Measurements from ENCODE around the gene RBM18.

The RBM18 gene

DNA sequence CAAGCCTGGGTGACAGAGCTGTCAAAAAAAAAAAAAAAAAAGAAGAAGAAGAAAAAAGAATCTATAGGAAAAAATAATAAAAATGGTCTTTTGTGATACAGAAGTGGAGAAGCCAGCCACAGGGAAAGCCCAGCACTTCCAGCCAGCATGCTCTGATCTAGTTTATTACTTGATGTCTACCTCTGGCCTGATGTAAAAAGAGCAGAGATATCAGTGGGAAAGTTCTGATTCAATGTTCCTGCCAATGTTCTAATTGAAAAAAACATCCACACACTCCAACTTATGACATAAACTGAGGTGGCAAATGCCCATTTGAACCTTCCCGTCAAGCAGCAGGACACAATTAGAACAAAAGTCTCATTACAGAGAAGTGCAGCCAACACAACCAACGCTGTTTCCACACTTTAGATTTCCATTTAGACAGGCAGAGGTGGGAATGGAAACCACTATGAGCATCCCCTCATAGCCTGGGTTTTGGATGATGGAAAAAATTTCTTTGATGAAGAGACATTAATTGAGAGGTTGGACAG, 5.7 kb downstream of the RBM18 start:
- no peak for DNase-seq (ENCODE audit: low read depth in 3 of 3)

DNA sequence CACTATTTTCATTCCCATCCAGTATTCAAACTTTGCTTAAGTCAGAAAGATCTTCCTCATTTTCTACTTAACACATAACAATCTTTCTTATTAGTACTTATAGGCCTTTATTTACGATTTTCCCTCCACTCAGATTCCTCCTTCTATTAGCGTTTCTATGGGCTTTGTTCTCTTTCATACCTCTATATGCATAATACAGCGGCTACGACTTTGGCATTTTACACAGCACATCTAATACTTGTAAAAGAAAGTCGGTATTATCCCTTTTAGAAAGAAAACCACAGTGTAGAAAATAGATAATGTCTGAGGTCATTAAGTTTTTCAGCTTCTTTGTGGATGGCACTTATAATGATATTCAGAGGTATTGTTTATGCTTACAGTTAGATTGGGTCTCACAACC, 8.4 kb downstream of the RBM18 start:
- no peak for DNase-seq (ENCODE audit: low read depth in 3 of 3)

DNA sequence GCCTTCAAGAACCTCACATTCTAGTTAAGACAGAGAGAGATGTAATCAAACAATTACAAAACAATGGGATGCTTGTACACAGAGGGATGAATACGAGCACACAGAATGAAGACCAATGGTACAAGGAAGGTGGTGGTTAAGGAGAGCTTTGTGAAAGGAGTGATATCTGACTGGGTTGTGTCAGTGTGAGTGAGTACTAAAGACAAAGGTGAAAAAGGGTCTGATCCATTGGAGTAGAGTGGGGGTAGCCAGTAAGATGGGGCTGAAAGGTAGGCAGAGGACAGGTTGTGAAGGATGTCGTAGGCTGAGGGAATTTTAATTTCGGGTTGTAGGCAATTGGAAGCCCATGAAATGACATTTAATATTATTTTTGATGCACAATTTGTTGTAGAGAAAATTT, 9.9 kb downstream of the RBM18 start:
- DNase-seq (ENCODE audit: low read depth in 3 of 3), result no peak

DNA sequence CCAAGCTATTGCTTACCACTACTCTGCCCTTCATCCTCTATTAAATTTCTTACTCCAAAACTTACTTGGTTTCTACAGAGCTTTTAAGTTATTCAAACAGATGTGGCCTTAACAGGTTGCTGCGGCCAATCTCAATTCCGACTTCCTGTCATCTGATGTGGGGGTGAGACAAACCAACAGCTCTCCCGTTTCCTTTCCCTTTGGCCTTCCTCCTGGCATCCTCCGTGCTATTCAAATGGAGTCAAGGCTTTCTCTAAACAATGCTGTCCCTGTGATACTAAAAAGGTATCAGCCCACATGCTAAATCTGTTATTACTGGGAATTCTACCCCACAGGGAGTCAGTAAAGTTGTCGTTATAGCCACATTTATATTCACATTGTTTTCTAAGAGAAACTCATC, 11.8 kb downstream of the RBM18 start:
- DNase-seq (ENCODE audit: low read depth in 3 of 3), result no peak

DNA sequence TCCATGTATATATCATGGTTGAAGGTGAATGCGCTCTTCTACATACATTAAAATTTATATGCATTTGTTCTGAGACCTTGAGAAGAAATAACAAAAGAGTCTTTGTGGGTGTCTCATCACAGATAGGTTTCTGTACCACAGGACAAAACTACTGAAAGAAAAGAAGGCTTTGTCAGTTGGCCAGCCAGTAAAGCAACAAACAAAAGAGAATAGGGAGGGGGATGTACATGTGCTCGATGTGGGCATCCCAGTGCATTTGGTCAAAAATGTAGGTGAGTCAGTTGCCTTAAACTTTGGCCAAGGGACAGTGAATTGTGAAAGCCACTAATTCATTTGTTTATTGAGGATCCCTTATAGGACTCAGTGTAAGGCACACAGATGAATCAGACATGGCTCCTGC, 13.3 kb downstream of the RBM18 start:
- DNase-seq (ENCODE audit: low read depth in 3 of 3), result no peak

DNA sequence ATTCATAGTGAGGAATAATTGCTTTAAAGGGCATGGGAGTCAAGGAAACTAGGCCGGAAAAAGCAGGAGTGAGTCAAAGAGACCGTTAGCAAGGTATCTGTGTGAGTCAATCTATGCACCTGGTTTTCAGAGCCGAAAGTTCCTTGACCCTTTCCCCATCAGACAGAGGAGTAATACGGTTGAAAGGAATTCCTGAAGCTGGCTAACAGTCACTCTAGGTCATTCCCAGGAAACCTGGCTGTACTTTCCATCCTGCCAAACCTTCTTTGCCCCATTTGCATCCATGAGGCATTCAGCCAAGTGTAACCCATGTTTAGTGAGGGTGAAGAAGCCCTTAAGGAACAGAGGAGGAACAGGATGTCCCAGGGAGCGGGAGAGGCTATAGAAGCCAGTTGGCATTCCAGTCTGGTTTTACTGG, 16.2 kb downstream of the RBM18 start:
- DNase-seq (ENCODE audit: low read depth in 3 of 3), result no peak

DNA sequence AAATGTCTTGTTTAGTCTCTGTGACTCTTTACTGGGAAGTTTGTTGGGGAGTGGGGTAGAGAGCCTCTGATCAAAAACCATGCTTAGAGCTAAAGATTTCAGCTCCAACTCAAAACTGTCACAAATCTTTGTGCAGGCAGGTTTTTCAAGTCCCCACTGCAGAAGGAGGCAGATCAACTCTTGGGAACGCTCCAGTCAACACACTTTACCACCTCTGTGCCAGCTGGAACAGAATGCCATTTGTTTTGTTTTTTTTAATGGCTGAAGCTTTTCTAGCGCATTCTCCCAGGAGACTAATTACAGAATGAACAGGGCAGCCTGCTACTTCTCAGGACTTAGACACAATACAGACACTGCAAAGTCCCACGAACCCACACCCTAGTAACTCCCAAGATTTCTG, 18.0 kb downstream of the RBM18 start:
- DNase-seq (ENCODE audit: low read depth in 3 of 3), result no peak

DNA sequence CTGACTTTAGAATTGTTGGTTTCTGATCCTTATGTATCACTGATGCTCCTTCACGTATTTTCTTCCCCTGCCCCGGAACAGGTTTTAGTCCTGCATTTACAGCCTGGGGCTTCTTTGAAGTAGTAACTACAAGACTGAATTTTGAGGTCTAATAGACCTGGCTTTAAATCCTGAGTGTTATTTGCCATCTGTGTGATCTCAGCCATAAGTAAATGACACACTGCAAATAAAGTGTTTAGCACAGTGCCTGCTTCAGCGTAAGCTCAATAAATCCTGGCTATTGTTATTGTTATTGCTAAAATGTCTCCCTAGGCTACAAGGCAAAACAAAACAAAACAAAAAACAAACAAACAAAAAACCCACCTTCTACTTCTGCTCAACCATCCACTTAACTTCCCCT, 20.3 kb downstream of the RBM18 start:
- DNase-seq (ENCODE audit: low read depth in 3 of 3), result no peak

DNA sequence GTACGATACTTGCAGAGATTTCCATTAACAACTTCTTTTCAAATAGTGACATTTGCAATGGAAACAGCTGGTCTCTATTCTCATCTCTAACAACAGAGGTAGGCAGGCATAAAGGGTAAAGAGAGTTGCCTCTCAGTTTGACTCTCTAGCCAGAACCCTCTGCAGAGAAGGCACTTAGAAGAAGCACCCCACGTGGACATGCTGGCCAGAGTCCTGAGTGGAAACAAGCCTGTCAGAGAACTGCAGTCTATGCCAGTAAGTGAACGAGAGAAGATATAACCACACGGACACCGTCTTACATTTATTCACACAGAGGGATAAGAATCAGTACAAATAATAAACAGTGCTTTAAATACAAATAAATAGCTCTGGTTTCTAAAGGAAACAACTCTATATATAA, 24.9 kb downstream of the RBM18 start:
- DNase-seq (ENCODE audit: low read depth in 3 of 3), result no peak

DNA sequence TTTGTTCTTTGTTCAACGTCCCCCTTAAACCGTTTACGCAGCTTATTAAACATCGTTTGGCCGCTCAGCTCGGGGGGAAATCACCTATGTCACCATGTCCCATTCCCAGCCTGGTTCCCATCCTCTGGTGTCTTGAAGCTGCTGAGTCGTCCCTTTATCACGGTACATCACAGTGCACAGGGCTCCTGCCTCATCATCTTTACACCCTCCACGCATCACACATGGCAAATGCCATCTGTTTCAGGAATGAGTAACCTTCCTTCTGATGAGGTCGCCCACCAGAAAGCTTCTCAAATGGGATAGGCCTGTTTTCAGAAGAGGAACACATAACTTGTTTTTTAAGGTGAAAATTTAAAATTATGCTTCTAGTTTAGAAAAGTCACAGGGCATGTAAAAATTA, 28.0 kb downstream of the RBM18 start:
- no peak for DNase-seq (ENCODE audit: low read depth in 3 of 3)

DNA sequence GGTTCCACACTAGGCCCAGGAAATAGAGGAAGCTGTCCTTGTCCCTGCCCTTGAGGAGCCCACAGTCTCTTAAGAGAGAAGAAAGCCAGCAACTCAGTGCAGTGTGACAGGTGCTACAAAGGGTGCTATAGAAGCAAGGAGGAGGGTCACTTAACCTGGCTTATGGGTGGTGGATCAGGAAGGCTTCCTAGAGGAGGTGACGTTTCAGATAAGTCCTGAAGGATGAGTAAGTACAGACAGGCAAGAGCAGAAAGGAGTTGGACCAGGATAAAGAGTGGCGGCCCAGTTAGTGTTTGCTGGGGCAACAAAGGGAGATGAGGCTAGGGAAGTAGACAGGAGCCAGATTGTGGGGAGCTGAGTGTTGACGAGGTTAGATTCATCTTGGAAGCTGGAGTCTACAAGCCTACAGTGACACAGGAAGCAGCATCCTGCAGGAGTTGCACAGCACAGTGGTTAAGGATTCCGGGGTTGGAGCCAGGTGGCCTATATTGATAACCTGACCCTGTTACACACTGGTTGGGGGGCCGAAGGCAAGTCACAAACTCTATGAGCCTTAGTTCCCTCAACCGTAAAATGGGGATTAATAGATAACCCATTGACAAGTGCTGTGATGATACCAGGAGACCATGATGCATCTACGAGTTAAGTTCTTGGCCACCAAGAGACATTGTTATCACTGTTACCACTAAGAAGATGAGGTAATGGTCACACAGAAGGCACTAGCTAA, 30.5 kb downstream of the RBM18 start:
- no peak for DNase-seq (ENCODE audit: low read depth in 3 of 3)

DNA sequence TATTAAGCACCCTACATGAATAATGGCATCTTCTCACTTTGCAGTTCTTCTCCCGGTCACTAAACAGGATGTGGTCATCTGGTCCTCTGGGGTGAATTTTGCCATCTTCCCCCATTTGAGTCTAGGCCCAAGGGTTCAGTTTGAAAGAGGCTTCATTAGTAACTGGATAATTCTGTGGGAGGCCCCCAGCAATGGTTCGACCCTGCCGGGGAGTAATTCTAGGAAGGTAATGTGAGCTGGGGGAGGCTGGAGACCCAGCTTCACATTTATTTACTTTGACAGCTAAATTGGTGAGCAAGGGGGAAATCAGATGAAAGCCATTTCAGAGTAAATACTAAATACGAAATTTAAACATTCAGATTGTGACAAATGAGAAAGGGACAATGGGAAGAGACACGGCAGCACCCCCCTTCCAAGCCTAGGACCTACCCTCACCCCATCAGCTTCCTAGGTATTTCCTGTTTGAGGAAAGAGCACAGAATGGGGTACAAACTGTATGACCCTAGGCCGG, 31.8 kb downstream of the RBM18 start:
- DNase-seq (ENCODE audit: low read depth in 3 of 3), result no peak

DNA sequence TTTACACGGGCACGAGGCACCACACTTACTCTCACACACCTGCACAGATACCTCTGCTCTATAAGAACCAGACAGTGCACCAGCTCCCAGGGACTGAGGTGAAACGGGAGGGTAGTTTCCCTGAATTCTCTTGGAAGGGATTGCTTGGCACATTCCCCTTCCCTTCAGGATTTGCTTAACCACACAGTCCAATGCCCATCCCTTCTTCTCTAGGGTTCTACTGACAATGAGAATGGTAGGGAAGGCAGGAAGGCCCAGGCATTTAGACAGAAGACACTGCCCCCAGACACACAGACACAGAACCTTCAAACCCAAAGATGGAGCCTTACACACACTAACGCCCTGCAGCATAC, 35.2 kb downstream of the RBM18 start:
- DNase-seq (ENCODE audit: low read depth in 3 of 3), result no peak

DNA sequence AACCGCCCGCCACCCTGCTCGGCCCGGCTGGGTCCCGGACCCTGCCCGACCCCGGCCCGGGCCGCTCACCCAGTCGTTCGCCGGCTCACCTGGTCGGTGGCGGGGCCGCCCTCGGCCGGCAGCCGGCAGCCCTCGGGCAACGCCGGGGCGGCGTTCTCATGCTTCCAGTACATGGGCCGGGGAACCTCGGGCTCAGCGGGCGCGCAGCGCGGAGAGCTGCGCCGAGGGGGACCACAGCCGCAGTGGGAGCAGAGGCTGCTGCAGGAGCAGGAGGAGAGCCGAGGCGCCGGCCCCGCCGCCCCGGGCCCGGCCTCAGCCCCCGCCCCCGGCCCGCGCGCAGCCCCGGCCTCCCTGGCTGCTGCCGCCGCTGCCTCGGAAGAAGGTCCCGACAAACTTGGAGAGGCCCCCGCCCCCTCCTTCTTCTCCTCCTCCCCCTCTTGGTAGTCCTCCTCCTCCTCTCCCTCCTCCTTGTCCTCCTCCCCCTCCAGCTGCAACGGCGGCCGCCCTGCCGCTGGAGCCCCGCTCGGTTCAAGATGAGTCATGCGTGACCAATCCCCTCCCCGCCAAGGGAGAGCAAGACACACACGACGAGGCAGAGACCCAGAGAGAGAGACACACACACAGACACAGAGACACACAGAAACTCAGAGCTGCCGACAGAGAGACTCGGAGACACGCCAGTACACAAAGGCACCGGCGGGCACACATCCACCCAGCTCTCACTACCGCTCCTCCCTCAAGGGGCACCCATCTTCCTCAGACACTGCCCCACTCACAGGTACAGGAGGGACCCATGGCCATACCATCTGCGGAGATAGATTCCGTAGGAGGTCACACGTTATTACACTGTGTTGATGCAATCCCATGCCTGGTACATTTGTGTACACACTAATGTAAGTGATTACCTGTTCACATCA, 35.8 kb downstream of the RBM18 start, which contains the start of gene LHX6:
LHX6 (minus strand) TSS at position 390 of the 917 bp plus-strand sequence; CDS start at position 173, 217 bp downstream.
- no peak for DNase-seq (ENCODE audit: low read depth in 3 of 3)

DNA sequence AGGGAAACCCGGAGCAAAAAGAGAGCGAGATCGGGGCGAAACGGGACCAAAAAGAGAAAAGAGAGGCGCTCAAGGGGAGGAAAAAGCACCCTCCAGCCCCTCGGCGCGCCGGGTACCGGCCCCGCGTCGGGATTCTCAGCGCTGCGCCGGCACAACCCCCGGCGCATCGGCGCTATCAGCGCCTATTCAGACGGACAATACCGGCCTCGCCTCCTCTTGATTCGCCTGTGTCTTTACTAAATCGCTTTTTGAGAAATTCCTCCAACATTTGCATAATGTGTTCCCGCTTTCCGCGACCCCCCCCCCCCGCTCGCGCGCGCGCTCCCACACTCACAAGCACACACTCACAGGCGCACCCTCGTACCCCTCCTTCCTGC, 36.5 kb downstream of the RBM18 start:
- no peak for DNase-seq (ENCODE audit: low read depth in 3 of 3)

DNA sequence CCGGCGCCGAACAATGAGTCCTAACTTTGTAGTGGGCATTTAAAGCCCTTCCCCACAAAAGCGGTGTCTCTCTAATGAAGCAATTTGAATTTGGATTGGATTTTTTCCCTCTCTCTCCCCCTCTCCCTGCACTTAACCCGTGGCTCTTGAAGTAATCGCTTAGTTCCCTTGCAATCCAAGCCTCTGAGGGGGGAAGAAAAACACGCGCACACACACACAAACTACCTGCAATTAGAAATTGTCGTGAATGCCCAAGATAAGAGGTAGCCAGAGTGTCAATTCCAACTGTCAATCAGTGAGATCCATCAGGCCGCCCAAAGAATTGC, 37.1 kb downstream of the RBM18 start:
- no peak for DNase-seq (ENCODE audit: low read depth in 3 of 3)

DNA sequence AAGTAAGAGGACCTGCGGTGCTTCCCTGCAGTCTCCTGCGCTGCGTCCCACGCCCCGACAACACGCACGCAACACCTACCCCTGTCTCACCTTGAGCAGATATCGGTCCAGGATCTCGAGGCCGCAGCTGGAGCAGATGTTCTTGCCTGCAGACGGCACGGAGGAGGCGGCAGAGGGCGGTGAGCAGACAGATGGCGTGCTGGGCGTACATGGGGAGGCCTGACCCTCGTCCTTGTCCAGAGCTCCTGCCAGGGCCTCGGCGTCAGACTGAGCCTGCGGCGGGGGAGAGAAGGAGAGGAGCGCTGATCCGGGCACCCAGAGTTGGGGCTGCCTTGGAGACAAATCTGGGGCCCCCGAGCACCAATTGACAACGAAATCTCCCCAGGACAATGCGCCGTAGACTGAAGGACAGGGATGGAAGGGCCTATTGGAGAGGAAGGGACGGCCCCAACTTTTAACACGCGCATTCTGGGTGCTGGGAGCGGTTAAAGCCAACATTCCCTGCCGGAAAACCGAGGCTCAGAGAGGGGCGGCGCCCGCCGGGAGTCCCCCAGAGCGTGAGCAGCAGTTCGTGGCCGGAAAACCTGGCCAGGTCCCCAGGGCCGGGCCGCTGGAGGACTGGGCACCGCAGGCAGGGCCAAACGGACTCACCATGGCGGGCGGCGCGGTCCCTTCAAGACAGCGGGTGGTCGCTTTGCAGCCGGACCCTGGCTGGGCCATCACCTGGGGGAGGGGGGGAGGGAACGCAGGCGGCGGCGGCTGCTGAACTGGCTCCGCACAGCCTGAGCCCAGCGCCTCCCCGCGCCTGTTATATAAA, 37.7 kb downstream of the RBM18 start:
- no peak for DNase-seq (ENCODE audit: low read depth in 3 of 3)

DNA sequence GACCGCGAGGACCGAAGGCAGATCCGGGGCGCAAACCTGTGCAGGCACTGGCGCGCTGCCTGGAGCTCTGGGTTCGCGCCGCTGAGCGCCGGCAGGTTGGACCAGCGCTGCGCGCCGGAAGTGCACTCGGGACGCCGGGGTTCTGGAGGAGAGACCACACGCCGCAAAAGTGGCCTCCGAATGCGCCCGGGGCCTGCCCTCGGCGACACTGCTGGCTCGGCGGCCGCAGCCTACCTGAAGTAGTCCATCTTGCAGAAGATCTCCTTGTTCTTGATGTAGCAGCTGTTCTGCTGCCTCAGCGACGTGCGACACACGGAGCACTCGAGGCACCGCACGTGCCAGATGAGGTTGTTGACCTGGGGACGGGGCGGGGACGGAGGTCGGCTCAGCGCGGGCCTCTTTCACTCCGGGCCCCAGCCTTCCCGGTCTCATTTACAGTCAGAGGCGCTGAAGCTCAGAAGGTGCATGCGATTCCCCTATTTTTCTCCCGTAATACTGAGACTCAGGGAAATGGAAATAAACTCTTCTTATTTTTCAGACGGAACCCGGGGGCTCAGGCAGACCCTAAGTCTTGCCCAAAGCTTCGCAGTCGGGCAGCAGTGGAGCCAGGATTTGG, 38.4 kb downstream of the RBM18 start:
- DNase-seq (ENCODE audit: low read depth in 3 of 3), result no peak

DNA sequence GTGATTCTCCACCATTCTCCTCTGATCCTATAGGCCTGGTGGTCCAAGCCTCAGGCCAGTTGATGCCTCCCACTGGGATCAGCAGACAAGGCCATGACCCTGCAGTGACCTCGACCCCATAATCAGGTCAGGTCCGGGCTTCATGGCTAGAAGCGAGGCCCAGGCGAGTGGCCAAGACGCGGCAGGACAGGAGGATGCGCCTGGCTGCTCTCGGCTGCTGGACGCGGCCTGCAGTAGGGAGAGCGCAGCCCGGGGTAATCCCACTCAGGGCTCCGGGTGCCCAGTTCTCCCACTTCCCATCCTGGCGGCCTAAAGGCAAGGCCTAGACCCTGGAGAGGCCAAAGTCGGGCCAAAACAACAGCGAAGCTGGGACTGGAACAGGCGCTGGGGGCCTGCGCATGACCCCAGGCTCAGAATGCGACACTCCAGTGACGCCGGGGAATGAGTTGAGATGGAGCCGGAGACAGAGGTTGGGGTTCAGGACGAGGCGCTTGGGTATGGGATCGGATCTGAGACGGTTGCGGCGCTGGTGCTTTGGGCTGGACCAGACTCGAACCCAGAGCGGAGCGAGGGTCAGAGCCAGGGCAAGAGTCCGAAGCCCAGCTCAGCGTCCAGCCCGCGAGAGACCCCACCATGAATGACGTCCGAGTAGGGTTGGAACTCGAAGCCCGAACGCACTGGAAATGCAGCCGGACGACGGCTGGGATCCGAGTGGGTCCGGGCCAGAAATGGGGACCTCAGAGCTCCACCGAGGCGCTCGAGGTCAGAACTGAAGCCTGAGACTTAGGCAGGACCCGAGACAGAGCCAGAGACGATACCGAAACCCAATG, 39.1 kb downstream of the RBM18 start:
- DNase-seq (ENCODE audit: low read depth in 3 of 3), result no peak

DNA sequence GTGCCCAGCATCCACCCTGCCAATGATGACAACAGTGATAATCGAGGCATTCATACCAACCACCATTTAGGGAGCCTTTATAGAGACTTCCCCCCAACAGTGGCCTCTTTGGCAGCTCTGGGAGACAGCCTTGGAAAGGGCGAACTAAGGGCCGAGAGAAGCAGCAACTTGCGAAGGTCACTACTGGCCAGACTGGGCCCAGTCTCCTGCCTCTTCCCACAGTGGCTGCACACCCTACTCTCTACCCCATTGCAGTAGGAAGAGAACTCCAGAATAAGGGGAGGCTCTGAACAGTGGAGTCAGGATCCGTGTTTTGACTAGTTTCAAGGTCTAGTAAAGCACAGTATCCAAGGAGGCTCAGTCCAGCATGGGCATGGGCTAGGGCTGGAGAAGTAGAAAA, 41.2 kb downstream of the RBM18 start:
- DNase-seq (ENCODE audit: low read depth in 3 of 3), result no peak

DNA sequence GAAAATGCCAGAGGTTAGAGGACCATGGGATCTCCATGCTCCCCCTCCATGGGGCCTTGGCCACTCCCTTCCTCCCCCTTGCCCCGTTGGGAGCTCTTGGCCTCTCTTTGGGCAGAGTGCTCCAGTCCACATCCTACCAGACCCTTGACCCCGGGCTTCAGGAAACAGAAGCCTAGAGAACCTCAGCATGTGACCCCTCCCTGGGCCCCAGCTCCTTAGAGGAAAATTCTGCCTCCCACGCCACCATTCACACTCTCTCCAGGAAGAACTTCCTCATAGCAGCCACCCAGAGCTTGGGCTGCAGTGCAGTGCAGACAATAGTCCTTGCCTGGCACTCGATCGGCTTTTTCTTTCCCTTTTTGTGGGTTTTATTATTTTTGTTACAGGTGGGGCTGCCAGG, 41.8 kb downstream of the RBM18 start:
- no peak for DNase-seq (ENCODE audit: low read depth in 3 of 3)

All from stimulated activated CD4-positive, alpha-beta T cell treated with anti-CD3 and anti-CD28 coated beads, TNF-alpha, amount 100 ng/mL, for 4 hours (primary cell).